NCI-H774 (cell line): ENCODE data around the gene ANKRD12.
A peak's percentile ranks its signal among the peaks of the same experiment; 100 is the strongest.
"Not testable (repeated sequence)": the region's sequence is repeated elsewhere in the genome, so short reads cannot be mapped to it uniquely, and the experiment has no call there.

Experiments used
- DNase-seq: peaks from one replicate; lab custom pipeline; 2025; lab: John Stamatoyannopoulos, UW

Gene ANKRD12

GRCh38 chr18:9136315-9137155, at the start of gene ANKRD12:
Gene ANKRD12 (plus strand): TSS chr18:9136781. CDS start chr18:9182433, 45,652 bp downstream.
- peak; percentile 97 for DNase-seq

GRCh38 chr18:9087144-9087543, 49.4 kb upstream of the ANKRD12 start:
- no peak for DNase-seq

GRCh38 chr18:9088252-9088651, 48.3 kb upstream of the ANKRD12 start:
- no peak for DNase-seq

GRCh38 chr18:9088727-9089126, 47.9 kb upstream of the ANKRD12 start:
- DNase-seq = not testable (repeated sequence)

GRCh38 chr18:9090578-9090977, 46.0 kb upstream of the ANKRD12 start:
- DNase-seq = no peak

GRCh38 chr18:9091066-9091476, 45.5 kb upstream of the ANKRD12 start:
- no peak for DNase-seq

- no peak for DNase-seq
Measured at GRCh38 chr18:9092665-9093064, 43.9 kb upstream of the ANKRD12 start.

- not testable (repeated sequence) for DNase-seq
Measured at GRCh38 chr18:9093109-9093508, 43.5 kb upstream of the ANKRD12 start.

- DNase-seq = no peak
Measured at GRCh38 chr18:9094307-9095226, 42.0 kb upstream of the ANKRD12 start.

GRCh38 chr18:9095297-9096006, 41.1 kb upstream of the ANKRD12 start:
- no peak for DNase-seq

- no peak for DNase-seq
Measured at GRCh38 chr18:9096007-9096371, 40.6 kb upstream of the ANKRD12 start.

GRCh38 chr18:9096685-9097084, 39.9 kb upstream of the ANKRD12 start:
- no peak for DNase-seq

GRCh38 chr18:9097349-9097748, 39.2 kb upstream of the ANKRD12 start:
- DNase-seq = no peak

GRCh38 chr18:9100796-9101195, 35.8 kb upstream of the ANKRD12 start:
- no peak for DNase-seq

- peak; percentile 42 for DNase-seq
Measured at GRCh38 chr18:9101730-9102507, 34.7 kb upstream of the ANKRD12 start.

GRCh38 chr18:9102508-9103375, 33.8 kb upstream of the ANKRD12 start, which contains the start of gene NDUFV2:
Gene NDUFV2 (plus strand): TSS chr18:9102699. CDS start chr18:9102744, 45 bp downstream.
- peak; percentile 95 for DNase-seq

- no peak for DNase-seq
Measured at GRCh38 chr18:9103376-9103873, 33.2 kb upstream of the ANKRD12 start.

GRCh38 chr18:9104244-9104901, 32.2 kb upstream of the ANKRD12 start:
- no peak for DNase-seq

- no peak for DNase-seq
Measured at GRCh38 chr18:9105420-9105819, 31.2 kb upstream of the ANKRD12 start.

- DNase-seq = no peak
Measured at GRCh38 chr18:9106094-9106493, 30.5 kb upstream of the ANKRD12 start.
